ENCODE measurements around the gene IL1RAP.
"Not testable (repeated sequence)": the region's sequence is repeated elsewhere in the genome, so short reads cannot be mapped to it uniquely, and the experiment has no call there.

The IL1RAP gene

DNA sequence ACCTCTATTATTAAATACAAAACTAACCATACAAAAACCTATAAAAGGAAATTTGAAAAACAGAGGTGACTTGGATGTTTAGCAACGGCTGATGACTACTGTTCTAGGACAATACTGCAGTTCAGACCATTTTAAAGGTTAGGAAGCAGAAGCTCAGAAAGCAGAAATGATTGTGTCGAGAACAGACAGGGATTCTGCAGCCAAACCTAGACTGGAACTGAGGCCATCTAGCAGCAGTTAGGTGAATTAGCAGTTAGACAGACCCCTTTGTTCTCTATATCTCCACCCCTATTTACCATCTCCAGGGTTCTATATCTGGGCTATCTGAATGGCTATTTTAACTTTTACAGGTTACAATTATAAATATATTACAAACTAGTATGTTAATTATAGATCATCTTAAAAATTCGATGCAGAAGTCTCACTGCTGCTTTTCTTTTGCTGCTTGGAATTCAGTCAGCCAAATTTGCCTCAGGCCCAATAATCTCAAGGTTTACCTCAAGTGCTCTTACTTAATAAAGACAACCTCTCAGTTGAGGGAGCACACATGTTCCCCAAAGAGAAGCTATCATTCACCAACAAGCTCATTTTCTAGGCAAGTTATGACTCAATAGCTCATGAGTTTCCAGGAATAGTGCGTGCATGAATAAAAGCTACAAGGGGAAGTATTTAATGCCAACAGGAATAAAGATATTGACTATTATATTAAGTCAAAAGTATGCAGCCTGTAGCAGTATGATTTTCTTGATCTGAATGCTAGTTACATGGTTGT, 9.3 kb upstream of the IL1RAP start:
- DNase-seq, result peak in 4 of 42 donors; percentile 26 to 45 (median 36)
- intact Hi-C loops (cut with DNase I), result no loop called here

DNA sequence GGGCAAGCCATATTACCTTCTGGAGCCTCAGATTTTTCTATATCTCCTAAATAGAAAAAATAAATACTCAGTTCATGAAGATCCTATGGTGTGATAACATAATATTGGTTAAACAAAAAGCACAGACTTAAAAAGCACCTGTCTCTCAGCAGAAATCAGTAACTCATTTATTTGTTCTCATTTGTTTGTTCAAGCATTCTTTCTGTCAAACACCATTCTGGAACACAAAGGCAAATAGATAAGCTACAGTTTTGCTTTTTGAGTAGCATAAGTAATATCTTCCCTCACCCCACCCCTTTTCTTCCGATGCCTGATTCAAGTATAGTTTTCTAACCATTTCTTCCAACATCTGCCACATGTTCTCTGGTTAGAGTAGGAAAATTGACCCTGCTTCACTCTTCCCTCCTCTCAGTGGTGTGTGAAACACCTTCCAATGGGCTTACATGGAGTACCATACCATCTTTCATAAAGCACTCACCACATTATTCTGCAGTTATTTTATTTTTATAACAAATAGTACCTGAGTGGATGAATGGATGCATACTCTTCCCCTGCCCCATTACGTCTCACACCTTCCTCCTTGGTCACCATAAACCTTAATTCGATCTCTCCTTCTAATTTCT, 8.4 kb upstream of the IL1RAP start:
- intact Hi-C loops (cut with DNase I), result no loop called here
- no peak for DNase-seq

DNA sequence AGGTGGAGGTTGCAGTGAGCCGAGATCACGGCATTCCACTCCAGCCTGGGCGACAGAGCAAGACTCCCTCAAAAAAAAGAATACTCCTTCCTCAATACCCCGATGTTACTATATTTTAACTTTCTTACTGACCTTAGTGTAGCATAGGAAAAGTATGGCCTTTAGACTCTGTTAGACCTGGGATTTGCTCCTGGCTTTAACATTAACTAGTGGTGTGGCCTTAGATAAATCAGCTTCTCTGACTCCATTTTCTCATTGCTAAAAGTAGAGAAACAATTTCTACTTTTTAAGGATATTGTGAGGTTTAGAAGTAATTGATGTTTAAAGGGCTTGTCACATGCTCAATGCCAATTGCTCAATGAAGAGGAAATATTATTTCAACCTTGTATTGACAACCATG, 7.6 kb upstream of the IL1RAP start:
- DNase-seq, result no peak
- intact Hi-C loops (cut with DNase I), result no loop called here

DNA sequence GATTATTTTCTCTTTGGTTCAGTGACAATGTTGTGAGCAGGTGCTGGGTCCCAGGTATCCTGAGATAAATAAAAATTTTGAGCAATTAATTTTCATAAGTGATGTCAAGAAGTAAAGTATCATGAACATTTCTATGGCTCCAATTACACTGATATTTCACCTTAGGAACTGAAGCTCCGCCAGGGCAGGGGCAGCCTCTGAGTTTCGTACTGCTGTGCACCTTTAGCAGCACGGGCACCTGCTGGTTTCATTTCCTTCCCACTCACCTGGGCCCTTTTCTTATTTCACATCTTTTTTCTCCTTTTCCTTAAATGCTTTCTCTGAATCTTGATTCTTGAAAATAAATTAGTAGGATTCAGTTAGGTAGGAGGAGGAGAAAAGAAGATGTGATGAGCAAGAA, 1.2 kb upstream of the IL1RAP start:
- intact Hi-C loops (cut with DNase I), result no loop called here
- DNase-seq, result no peak

DNA sequence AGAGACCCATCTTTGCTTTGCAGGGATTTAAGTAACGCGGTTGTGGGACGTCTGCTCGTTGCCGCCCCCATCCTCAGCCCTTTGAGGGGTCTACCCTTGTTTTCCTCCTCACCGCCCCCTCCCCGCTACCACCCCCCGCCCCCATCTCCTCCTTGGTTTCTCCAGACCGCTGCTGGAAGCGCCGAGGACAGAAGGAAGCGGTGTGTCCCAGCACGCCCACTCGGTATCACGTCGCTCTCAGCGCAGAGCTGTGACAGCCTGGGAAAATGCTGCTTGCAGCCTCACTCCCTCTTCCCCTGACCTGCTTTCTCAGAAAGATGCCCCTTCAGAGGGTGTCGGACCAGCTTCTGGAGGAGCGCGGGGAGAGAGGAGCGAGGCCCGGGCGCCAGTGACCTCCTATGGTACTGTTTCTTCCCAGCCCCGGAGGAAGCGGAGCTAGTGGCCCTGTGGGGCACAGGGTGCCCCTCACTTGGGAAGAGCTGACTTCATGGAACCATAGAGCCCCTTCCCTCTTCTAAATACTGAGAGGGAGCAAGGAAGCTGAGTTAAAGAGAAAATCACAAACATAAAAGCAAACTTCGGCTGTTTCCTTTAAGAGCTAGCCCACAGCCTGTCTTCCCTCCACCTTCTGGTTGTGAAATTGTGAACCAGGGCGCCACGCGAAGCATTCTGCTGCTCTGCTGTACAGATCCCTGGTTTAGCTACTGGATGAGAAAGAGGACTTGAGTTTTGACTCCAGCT, 698 bp downstream of the IL1RAP start:
- peak; percentile 31 to 84 (median 59) for DNase-seq
- intact Hi-C loops (cut with DNase I), result no loop called here

DNA sequence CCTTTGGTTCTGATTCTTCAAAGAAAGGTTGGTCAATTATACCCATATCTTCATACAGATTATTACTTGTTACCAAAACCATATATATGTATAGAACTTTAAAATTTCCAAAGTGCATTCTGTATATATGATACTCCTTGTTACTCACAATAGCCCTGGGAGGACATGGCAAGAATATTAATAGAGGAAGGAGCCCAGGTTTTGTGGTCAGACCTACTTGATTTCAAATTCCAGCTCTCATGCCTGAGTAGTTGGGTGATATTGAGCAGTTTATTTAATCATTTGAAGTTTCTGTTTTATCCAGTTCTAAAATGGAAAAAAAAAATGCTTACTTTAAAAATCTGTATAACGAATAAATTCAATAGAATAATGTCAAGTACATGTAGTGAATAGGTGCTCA, 2.5 kb downstream of the IL1RAP start:
- DNase-seq, result no peak
- intact Hi-C loops (cut with DNase I), result no loop called here

DNA sequence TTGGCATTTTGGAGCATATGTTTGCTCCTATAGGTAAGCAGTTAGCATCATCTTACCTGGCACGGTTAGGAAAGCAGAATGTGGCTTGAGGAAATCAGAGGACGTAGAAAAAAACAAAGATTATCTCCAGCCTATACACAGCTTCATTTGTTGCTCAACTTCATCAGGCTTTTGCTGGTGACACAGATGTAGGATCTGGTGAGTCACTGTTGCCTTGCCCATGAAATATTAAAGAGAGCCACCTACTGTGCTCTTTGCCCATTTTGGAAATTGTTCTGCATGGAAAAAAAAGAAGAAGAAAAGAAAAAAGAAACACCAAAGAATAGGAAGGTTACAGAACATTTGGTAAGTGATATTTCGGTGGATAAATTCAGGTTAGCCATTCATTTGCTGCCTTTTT, 3.8 kb downstream of the IL1RAP start:
- intact Hi-C loops (cut with DNase I), result no loop called here
- peak in 1 of 42 donors; percentile 30 for DNase-seq

DNA sequence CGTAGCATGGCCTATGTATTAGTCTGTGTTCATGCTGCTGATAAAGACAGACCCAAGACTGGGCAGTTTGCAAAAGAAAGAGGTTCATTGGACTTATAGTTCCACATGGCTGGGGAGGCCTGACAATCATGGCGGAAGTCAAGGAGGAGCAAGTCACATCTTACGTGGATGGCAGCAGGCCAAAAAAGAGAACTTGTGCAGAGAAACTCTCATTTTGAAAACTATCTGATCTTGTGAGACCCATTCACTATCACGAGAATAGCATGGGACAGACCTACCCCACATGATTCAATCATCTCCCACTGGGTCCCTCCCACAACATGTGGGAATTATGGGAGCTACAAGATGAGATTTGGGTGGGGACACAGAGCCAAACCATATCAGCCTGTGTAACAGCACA, 4.6 kb downstream of the IL1RAP start:
- DNase-seq; intact Hi-C loops (cut with DNase I): not testable (repeated sequence)

DNA sequence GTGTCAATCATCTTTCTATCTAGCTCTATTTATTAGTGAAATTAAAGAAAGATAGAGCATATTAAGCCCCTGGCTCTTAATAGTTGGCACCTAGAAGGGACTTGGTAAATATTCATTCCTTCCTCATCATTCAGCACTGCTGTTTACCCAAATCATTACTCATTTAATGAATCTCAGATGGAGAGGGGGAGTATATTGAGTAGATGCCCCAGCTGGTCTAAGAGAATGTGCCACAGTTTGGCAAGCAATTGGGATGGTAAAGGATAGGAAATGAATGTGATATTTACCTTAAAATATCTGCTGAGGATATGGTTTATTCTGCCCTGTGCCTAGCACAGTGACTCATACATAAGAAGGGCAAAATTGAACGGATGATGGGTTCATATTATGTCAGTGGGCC, 6.0 kb downstream of the IL1RAP start:
- intact Hi-C loops (cut with DNase I), result no loop called here
- DNase-seq, result no peak

DNA sequence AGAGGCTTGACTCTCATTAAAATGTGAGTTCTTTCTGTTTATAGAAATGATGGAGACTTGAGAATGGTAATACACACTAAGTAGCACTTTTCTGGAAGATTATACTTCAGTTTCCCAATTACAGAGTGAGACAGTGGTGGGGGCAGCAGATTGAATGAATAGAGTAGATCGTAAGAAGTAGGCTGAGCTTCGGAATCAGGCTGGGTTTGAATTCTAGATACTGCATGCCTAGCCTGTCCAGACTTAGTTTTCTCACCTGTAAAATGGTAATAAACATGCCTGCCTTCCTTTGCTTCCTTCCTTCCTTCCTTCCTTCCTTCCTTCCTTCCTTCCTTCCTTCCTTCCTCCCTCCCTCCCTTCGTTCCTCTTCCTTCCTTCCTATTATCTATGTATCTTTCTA, 8.1 kb downstream of the IL1RAP start:
- intact Hi-C loops (cut with DNase I), result no loop called here

DNA sequence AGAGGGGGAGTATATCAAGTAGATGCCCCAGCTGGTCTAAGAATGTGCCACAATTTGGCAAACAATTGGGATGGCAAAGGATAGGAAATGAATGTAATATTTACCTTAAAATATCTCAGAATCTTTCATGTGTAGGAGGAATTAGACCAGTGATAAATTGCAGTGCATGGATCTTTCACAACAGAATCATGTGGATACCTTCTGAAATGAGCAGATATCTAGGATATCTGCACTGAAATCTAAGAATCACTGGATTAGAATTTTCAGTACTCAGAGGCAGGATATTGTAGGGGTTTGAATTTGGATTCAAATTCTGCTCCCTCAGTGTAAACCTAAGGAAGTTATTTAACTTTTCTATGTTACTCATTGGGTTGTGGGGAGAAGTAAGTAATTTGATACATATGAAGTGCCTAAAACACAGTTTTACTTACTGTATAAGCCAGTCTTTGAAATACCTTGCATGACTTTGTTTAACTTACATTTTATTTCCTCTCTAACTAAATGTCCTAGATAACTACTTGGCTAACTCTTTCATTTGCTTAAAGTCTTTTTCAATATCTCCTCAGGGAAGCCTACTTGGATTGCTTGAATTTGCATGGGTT, 8.8 kb downstream of the IL1RAP start:
- DNase-seq, result no peak
- intact Hi-C loops (cut with DNase I), result no loop called here

More for the DNA sequence above, 8.1 kb downstream of the IL1RAP start:
- DNase-seq, result no peak

DNA sequence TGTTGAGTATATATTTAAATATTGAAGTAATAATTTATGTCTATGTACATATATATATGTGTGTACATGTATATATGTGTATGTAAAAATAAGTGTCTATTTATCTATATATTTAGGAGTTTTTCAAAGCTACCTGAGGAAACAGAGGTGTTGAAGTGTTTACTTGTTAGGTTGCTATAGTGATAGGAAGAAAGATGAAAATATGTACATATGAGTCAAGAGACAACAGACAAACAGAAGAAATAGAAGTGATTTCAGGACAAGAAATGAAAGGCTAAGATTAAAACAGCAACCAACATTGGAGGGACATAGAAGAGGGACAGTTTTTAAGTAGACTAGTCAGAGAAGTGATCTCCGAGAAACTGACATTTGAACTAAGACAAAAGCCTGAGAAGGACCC, 11.1 kb downstream of the IL1RAP start:
- intact Hi-C loops (cut with DNase I), result no loop called here
- DNase-seq, result no peak

DNA sequence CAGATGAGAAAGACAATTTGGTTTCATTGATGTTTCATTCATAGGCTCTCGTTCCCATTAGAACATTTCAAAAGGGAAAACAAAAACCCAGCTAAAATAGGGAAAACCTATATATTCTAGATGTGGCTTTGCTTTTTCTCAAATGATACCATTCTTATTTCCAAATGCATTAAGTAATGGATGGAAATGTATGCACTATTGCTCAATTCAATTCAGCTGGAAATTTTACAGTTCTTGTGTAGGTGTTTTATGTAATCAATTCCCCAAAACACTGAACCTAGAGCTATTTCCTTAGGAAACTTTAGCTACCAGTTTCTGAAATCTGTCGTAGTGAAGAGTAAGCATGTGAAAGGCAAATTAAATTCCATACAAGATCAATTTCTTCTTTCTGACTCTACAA, 11.7 kb downstream of the IL1RAP start:
- intact Hi-C loops (cut with DNase I), result no loop called here
- no peak for DNase-seq

DNA sequence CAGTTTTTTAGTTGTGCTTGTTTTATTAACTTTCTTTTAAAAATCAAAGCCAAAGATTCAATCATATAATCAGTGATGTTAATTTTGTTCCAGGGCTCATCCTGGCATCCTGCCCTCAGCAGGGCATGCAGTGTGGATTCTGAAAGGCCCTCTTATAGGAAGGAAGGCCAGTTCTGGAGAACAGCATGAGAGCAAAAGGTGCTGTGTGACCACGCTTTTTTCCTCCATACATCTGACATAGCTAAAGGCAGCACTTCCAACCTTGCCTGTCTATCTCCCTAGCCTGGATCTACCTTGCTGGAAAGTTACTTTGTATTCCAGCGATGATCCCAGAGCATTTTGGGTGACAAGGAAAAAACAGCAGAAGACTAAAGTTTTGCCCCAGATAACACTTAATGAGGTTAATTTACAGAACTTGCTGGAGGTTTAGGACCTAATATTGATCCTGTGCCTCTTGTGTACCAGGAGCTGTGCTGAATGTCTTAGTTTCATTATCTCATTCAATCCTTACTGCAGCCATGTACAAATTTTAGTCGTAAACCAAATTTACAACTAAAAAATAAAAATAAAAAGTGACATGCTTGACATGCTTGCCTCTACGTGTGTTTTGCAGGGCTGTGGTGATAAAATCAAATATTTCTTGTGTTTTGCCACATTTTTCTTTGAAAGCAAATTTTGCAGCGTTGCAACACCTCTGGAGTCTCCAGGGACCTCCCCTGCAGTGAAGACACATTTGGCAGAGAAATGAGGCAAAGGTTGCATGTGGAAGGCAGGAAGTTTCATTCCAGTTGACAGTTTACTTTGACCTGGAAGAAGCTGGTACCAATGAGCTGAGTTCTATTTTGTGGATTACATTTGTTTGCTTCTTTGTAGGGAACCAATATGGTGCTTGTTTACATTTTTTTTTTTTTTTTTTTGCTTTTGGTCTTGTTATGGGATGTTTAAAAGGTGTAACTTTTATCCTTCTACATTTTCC, 13.2 kb downstream of the IL1RAP start:
- DNase-seq, result no peak
- intact Hi-C loops (cut with DNase I), result no loop called here

DNA sequence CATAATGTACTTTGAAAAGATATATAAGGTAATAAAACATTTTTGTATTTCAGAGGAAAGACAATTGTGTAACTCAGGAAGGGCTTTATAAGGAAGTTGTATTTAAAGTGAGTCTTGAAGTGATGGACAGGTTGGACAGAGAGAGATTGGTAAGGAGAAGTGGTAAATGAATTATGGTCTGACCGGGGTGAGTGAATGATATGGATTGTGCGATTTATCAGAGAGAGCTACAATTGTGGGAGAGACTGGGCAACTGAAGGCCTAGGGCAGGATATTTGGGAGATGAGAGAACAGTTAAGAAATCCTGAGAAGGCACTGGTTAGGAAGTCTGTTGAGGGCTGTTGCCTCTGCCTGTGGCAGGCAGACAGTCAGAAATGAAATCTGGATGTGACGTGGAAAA, 14.8 kb downstream of the IL1RAP start:
- DNase-seq, result no peak

DNA sequence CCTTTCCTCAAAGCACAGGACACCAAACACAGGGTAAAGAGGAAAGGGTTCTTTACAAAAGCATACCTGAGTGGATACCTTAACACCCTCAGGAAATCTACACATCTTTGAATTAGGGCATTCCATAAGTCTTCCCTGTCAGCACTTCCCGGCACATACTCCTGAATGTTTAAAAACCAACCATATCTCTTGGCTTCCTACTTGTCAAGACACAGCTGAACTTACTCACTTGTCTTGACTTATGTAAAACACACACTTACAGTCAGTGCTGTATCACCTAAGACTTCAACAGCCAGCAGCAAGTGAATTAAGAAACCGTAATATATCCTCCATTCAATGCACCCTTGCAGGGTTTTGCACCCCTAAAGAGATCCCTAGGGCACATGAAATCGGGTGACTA, 17.5 kb downstream of the IL1RAP start:
- no peak for DNase-seq
- intact Hi-C loops (cut with DNase I), result no loop called here

More for the DNA sequence above, 14.8 kb downstream of the IL1RAP start:
- intact Hi-C loops (cut with DNase I), result no loop called here

DNA sequence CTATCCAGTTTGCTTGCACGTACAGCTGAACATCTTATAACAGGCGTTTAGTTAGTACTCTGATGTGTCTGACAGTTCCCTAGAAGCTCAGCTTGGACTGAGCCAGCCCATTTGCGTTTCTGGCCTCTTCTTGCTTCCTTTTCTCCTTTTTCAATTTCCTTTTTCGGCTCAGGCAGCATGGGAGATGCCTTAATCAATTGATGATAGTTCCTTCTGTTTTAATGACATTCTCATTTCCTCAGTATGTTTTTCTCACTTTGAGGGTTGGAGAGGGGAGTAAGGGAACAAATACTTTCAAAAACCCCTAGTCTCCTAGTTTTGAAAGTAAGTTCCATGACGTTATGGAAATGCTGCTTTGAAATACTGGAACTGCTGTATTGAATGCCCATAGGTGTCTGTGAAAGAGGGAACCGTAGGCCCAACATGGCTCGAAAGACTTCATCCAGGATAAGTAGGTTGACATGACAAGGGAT, 18.9 kb downstream of the IL1RAP start:
- DNase-seq, result peak in 1 of 42 donors; percentile 14
- intact Hi-C loops (cut with DNase I), result no loop called here

DNA sequence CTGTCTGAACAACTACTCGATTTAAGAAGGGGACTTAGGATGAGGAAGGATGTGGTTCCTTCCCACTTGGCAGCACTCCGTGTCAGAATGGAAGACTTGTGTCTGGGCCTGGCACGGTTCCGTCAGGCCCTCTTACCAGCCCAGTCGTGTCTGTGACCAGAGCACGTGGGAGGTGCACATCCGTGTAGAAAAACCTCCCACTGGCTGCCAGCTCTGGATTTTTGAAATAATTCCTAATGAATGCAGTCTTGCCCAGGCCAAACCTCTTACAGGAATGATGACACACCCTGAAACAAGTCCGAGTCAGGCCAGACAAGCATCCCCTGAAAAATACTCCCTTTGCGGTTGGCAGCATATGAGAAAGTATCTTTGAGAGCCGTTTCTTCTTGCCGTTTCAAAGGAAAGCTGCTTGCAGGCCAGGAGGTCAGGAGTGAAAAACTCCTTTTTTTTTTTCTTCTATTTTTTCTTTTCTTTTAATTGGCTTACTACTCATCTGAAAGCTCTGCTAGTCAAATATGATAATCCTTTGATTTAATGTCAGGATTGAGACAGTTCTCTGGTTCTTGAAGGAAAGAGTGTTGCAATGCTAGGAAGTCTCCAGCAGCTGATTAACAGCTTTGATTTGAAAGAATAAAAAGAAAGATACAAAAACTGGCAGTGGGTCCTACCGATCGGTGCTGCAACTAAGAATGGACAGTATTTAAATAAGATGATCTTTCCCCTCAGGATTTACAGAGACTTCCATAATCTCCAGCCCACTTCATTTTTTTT, 19.8 kb downstream of the IL1RAP start:
- intact Hi-C loops (cut with DNase I), result no loop called here
- peak; percentile 7 to 80 (median 50) for DNase-seq
